HepG2 (cell line): ENCODE measurements around the gene KLHL17. TPM values are rescaled to one million over a fixed set of nuclear protein-coding genes. Genes with fewer than 3 reads are reported as not detected.

Experiments used
- ARID2 ChIP-seq: sonication (generic); formaldehyde crosslinking; IDR thresholded peaks from 2 replicates; pipeline ENCODE4 v1.8.1; 2022; ENCODE audit warnings: mild to moderate bottlenecking, missing genetic modification reagents, borderline replicate concordance
- ATF3 ChIP-seq: sonication (generic); formaldehyde crosslinking; IDR thresholded peaks from 2 replicates; pipeline ENCODE4 v1.4.0; 2020; ENCODE audit warnings: missing genetic modification reagents
- E2F2 ChIP-seq: sonication (generic); formaldehyde crosslinking; IDR thresholded peaks from 2 replicates; pipeline ENCODE4 v1.4.0; 2020; ENCODE audit warnings: missing genetic modification reagents, borderline replicate concordance
- FUBP1 ChIP-seq: sonication (generic); formaldehyde crosslinking; IDR thresholded peaks from 2 replicates; pipeline ENCODE4 v1.5.1; 2020; ENCODE audit warnings: missing genetic modification reagents, mild to moderate bottlenecking, borderline replicate concordance
- JUNB ChIP-seq: sonication (generic); formaldehyde crosslinking; IDR thresholded peaks from 2 replicates; pipeline ENCODE4 v1.8.0; 2022; ENCODE audit warnings: missing genetic modification reagents, mild to moderate bottlenecking, borderline replicate concordance
- MIXL1 ChIP-seq: IDR thresholded peaks from 2 replicates; pipeline ENCODE4 v1.6.1; 2016
- RELA ChIP-seq: sonication (generic); formaldehyde crosslinking; IDR thresholded peaks from 2 replicates; pipeline ENCODE4 v1.4.0; 2020; ENCODE audit warnings: missing genetic modification reagents
- RFXAP ChIP-seq: sonication (generic); formaldehyde crosslinking; IDR thresholded peaks from 2 replicates; pipeline ENCODE4 v1.4.0; 2020; ENCODE audit warnings: missing genetic modification reagents, borderline replicate concordance
- SKIL ChIP-seq: sonication (generic); formaldehyde crosslinking; IDR thresholded peaks from 2 replicates; pipeline ENCODE4 v1.8.0; 2022; ENCODE audit warnings: missing genetic modification reagents, mild to moderate bottlenecking, moderate library complexity, borderline replicate concordance
- SNAPC4 ChIP-seq: sonication (generic); formaldehyde crosslinking; IDR thresholded peaks from 2 replicates; pipeline ENCODE4 v1.4.0; 2020; ENCODE audit warnings: mild to moderate bottlenecking, missing genetic modification reagents
- TMF1 ChIP-seq: sonication (generic); formaldehyde crosslinking; IDR thresholded peaks from 2 replicates; pipeline ENCODE4 v1.8.1; 2022; ENCODE audit warnings: low read depth, missing genetic modification reagents
- ZNF20 ChIP-seq: sonication (generic); formaldehyde crosslinking; IDR thresholded peaks from 2 replicates; pipeline ENCODE4 v1.4.0; 2020; ENCODE audit warnings: mild to moderate bottlenecking, moderate library complexity, missing genetic modification reagents
- ZNF30 ChIP-seq: sonication (generic); formaldehyde crosslinking; IDR thresholded peaks from 2 replicates; pipeline ENCODE4 v1.5.0; 2020; ENCODE audit warnings: mild to moderate bottlenecking, missing genetic modification reagents
- ZNF510 ChIP-seq: sonication (generic); formaldehyde crosslinking; IDR thresholded peaks from 2 replicates; pipeline ENCODE4 v1.4.0; 2020; ENCODE audit warnings: low read depth, mild to moderate bottlenecking, missing genetic modification reagents
- ZNF549 ChIP-seq: sonication (generic); formaldehyde crosslinking; IDR thresholded peaks from 2 replicates; pipeline ENCODE4 v1.5.0; 2020; ENCODE audit warnings: missing genetic modification reagents
- ZNF766 ChIP-seq: sonication (generic); formaldehyde crosslinking; IDR thresholded peaks from 2 replicates; pipeline ENCODE4 v1.5.0; 2020; ENCODE audit warnings: missing genetic modification reagents, borderline replicate concordance
- ZNF841 ChIP-seq: sonication (generic); formaldehyde crosslinking; IDR thresholded peaks from 2 replicates; pipeline ENCODE4 v1.8.1; 2023; ENCODE audit warnings: missing genetic modification reagents, borderline replicate concordance
- polyA plus RNA-seq, 8 experiments: library from polyadenylated mRNA; depleted of rRNA in 3 of 8; stranded (reverse) in 7 of 8; unstranded in 1 of 8; fragments of >200 nt; fragmentation: Illumina TruSeq in 4 of 8; extraction: Trizol in 4 of 8; gene quantifications; 2 replicates each; pipeline versions ENCODE4 v1.2.1 to v1.2.3, GENCODE V29; 2011 to 2016; ENCODE audit warnings: low read depth in 4 of 8, missing spikeins in 1 of 8, mixed read lengths in 1 of 8; ENCODE audit not compliant: insufficient read depth in 1 of 8
- total RNA-seq, 5 experiments: library from RNA; depleted of rRNA; stranded (reverse); fragments of >200 nt; fragmentation: Illumina TruSeq; extraction: Trizol; gene quantifications; 2 replicates each; pipeline ENCODE4 v1.2.3, GENCODE V29; 2016; ENCODE audit warnings: low read depth in 1 of 5

KLHL17 gene
- total and polyA plus RNA-seq, 2 of the 13 experiments (the other 11 are each of a cell fraction or from before 2014, with no cell fraction given) = 9.3 to 24.7 TPM

- no peak; the same call in 1 of the 2 replicates for TF ChIP-seq E2F2
- TF ChIP-seq TMF1 (CRISPR knock-in tag) = no peak
- TF ChIP-seq RFXAP = no peak; the same call in 1 of the 2 replicates
- no peak for TF ChIP-seq SNAPC4 (CRISPR knock-in tag)
- no peak for TF ChIP-seq ZNF510 (CRISPR knock-in tag)
- no peak for TF ChIP-seq FUBP1
- no peak for TF ChIP-seq JUNB (CRISPR knock-in tag)
- peak; percentile 66; the same call in 1 of the 2 replicates for TF ChIP-seq SKIL
- no peak for TF ChIP-seq ZNF766
- TF ChIP-seq ARID2 = no peak
- no peak for TF ChIP-seq ATF3 (CRISPR knock-in tag)
- TF ChIP-seq RELA (CRISPR knock-in tag) = no peak
- no peak for TF ChIP-seq ZNF20 (CRISPR knock-in tag)
- TF ChIP-seq MIXL1 (CRISPR knock-in tag) = no peak
- TF ChIP-seq ZNF841 = no peak
- TF ChIP-seq ZNF549 (CRISPR knock-in tag) = no peak
- TF ChIP-seq ZNF30 (CRISPR knock-in tag) = no peak
These were observed 44.7 kb downstream of the KLHL17 start (continued) for GRCh38 chr1:1004780-1005697.
